GM08714 (cell line): ENCODE data around the gene LINS1.

Experiments used
- H3K4me3 ChIP-seq: fragments of 200-500 bp; sonication (Bioruptor generic); 2 replicates; pipeline ENCODE4 v1.5.1; 2014; ENCODE audit warnings: mild to moderate bottlenecking, low read length, inconsistent platforms
- ZNF274 ChIP-seq: IDR thresholded peaks from 2 replicates; pipeline ENCODE4 v1.6.1; 2012; ENCODE audit warnings: mild to moderate bottlenecking, low read depth, low read length

Gene LINS1

DNA sequence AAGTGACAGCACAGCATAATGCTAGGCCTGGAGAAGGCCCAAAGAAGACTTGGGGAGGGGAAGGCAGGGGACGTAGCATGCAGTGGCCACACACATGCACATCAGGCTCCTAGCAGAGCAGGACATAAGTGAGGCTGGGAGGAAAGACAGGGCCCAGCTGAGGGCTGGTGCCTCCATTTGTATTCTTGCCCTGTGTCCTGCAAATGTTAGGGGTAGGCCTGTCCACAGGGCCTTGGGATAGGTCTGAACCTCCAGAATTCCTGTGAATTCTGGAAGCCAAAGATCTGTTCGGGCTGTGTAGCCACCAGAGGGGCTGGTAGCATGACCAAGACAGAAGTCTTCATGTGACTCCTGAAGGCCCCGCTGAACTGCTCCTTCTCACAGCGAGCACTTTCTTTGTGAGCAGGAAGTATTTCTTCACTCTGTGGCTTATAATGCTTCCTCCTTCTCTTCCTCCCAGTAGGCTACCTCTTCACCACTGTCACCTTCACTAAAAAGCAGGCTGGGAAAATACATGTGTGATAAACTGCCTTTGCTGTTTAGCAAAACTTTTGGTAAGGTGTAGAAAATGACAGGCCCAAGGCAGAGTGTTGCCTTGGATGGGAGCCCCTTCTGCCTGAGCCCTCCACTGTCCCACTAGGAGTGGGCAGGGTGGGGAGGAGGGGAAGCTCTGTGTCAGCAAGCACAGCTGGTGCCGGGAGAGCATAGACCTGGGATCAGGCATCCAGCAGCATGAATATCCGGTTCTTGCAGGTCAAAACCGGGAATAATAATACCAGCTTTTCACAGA lies 81.7 kb downstream of the LINS1 start:
- no peak for TF ChIP-seq ZNF274
- H3K4me3 ChIP-seq: no peak overlapping the region

DNA sequence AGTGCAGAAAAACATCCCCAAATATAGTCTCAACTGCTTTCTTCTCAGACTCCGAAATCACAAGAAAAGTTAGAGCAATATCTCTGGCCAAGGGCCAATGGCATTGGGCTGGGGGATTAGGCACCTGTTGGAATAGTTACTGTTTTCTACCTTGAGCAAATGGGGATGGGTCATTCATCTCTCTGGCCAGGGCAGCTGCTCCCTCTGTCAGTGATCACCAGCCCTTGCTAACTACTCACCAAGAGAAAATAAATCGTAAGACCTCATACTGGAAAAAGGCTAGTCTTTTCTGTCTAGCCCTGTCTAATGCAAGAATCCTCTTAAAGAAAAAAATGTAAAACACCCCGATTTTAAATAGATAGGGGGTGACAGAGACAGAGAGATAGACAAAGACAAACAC lies 84.1 kb downstream of the LINS1 start:
- no peak overlapping the region for H3K4me3 ChIP-seq
- no peak for TF ChIP-seq ZNF274
